ENCODE measurements around the gene GRM8. TPM values are rescaled to one million over a fixed set of nuclear protein-coding genes. Genes with fewer than 3 reads are reported as not detected.

GRM8 gene
- total and polyA plus RNA-seq, 4 donors, result 0.28 to 4.9 (median 2.8) TPM

- Histone ChIP-seq H3K9me3 (ENCODE audit: control insufficient read depth in 4 of 4, low read length in 3 of 4) (no peaks in the 10 kb centered on the region), H3K36me3 (ENCODE audit: control insufficient read depth in 4 of 4, insufficient read depth in 3 of 4, low read depth in 1 of 4, low read length in 3 of 4) (no peaks in the 10 kb centered on the region), H3K9ac (ENCODE audit: low read depth in 1 of 2, low read length in 2 of 2) (no peak overlapping the region), H3K4me3 (ENCODE audit: low read depth in 1 of 3, low read length in 3 of 3) (no peak overlapping the region), H3K27ac (ENCODE audit: low read depth in 1 of 2, low read length in 2 of 2) (no peak overlapping the region), H3K4me1 (ENCODE audit: control insufficient read depth in 4 of 4, insufficient read depth in 4 of 4, low read length in 3 of 4) (no peaks in the 10 kb centered on the region), H3K27me3 (ENCODE audit: control insufficient read depth in 4 of 4, insufficient read depth in 4 of 4, low read length in 3 of 4) (peaks cover 0 to 2% (median 0%) of the 10 kb centered on the region in 4 donors)
- TF ChIP-seq REST (IDR thresholded peaks at IDR 0.05), result no peak
- no peak for TF ChIP-seq NR2F2 (IDR thresholded peaks at IDR 0.05)
- no peak for TF ChIP-seq EGR1 (IDR thresholded peaks at IDR 0.05; ENCODE audit: low read depth in 2 of 2)
- no peak for TF ChIP-seq RXRA (IDR thresholded peaks at IDR 0.05)
- no peak for TF ChIP-seq GABPA (IDR thresholded peaks at IDR 0.05 in 1 of 2, conservative IDR thresholded peaks at IDR 0.05 in 1 of 2)
- DNase-seq (ENCODE audit: low spot score), result no peak
- 88% methylated on average over 1 of the region's 1 CpG for WGBS
Observed at GRCh38 chr7:127266047-127266446, 13.3 kb upstream of the GRM8 start.

- Histone ChIP-seq H3K4me1 (ENCODE audit: control insufficient read depth in 4 of 4, insufficient read depth in 4 of 4, low read length in 3 of 4) (no peaks in the 10 kb centered on the region), H3K9me3 (ENCODE audit: control insufficient read depth in 4 of 4, low read length in 3 of 4) (no peaks in the 10 kb centered on the region), H3K36me3 (ENCODE audit: control insufficient read depth in 4 of 4, insufficient read depth in 3 of 4, low read depth in 1 of 4, low read length in 3 of 4) (no peaks in the 10 kb centered on the region), H3K27me3 (ENCODE audit: control insufficient read depth in 4 of 4, insufficient read depth in 4 of 4, low read length in 3 of 4) (no peaks in the 10 kb centered on the region), H3K27ac (ENCODE audit: low read depth in 1 of 2, low read length in 2 of 2) (no peak overlapping the region), H3K9ac (ENCODE audit: low read depth in 1 of 2, low read length in 2 of 2) (no peak overlapping the region), H3K4me3 (ENCODE audit: low read depth in 1 of 3, low read length in 3 of 3) (no peak overlapping the region)
- no peak for DNase-seq (ENCODE audit: low spot score)
- WGBS, result 51% methylated on average over 3 of the region's 3 CpGs
- no peak for TF ChIP-seq FOXA1 (IDR thresholded peaks at IDR 0.05)
- no peak for TF ChIP-seq HNF4G (IDR thresholded peaks at IDR 0.05)
- TF ChIP-seq HNF4A (conservative IDR thresholded peaks at IDR 0.05), result no peak
- TF ChIP-seq JUND (IDR thresholded peaks at IDR 0.05), result no peak
- no peak for TF ChIP-seq MAX (IDR thresholded peaks at IDR 0.05)
- no peak for TF ChIP-seq YY1 (IDR thresholded peaks at IDR 0.05)
- no peak for TF ChIP-seq ZBTB33 (IDR thresholded peaks at IDR 0.05)
- TF ChIP-seq EGR1 (IDR thresholded peaks at IDR 0.05; ENCODE audit: low read depth in 2 of 2), result no peak
- TF ChIP-seq REST (IDR thresholded peaks at IDR 0.05), result no peak
- TF ChIP-seq SP1 (IDR thresholded peaks at IDR 0.05), result no peak
- TF ChIP-seq TAF1 (conservative IDR thresholded peaks at IDR 0.05), result no peak
- no peak for TF ChIP-seq ATF3 (IDR thresholded peaks at IDR 0.05)
Observed at GRCh38 chr7:127264219-127264618, 11.5 kb upstream of the GRM8 start.
